GM12872 (cell line): ENCODE results near the gene CDC42EP3.

Source experiments
- CTCF ChIP-seq: IDR thresholded peaks from 3 replicates; pipeline ENCODE4 v1.5.1; 2011; ENCODE audit warnings: low read depth, mild to moderate bottlenecking, low read length, moderate library complexity; ENCODE audit not compliant: insufficient read depth

Gene CDC42EP3

GRCh38 chr2:37692711-37693110, 21.3 kb upstream of the CDC42EP3 start:
- TF ChIP-seq CTCF = no peak

- no peak for TF ChIP-seq CTCF
Measured at GRCh38 chr2:37689751-37690150, 18.3 kb upstream of the CDC42EP3 start.

- TF ChIP-seq CTCF = no peak
Measured at GRCh38 chr2:37688771-37689468, 17.5 kb upstream of the CDC42EP3 start.

- no peak for TF ChIP-seq CTCF
Measured at GRCh38 chr2:37686792-37687526, 15.5 kb upstream of the CDC42EP3 start.

GRCh38 chr2:37684809-37685208, 13.4 kb upstream of the CDC42EP3 start:
- no peak for TF ChIP-seq CTCF

GRCh38 chr2:37683921-37684780, 12.7 kb upstream of the CDC42EP3 start:
- no peak for TF ChIP-seq CTCF

- no peak for TF ChIP-seq CTCF
Measured at GRCh38 chr2:37683241-37683640, 11.8 kb upstream of the CDC42EP3 start.
